NCI-H2196 treated with DMSO at 0.1 percent for 48 hours (cell line): ENCODE data around the gene LNX1.
"Not testable (repeated sequence)": the region's sequence is repeated elsewhere in the genome, so short reads cannot be mapped to it uniquely, and the experiment has no call there.

ENCODE experiments used
- DNase-seq: peaks from one replicate; lab custom pipeline; 2025; ENCODE audit not compliant: unreplicated experiment; lab: John Stamatoyannopoulos, UW

LNX1 gene

GRCh38 chr4:53409479-53409878 is 181.8 kb downstream of the LNX1 start:
- DNase-seq: not testable (repeated sequence)
